ENCODE data around the gene UBFD1. TPM values are rescaled to one million over a fixed set of nuclear protein-coding genes. Genes with fewer than 3 reads are reported as not detected.
"Not testable (repeated sequence)": the region's sequence is repeated elsewhere in the genome, so short reads cannot be mapped to it uniquely, and the experiment has no call there.

UBFD1 gene
- total and polyA plus RNA-seq, 10 donors, result 4.2 to 63.7 (median 40.8) TPM

- H3K27ac ChIP-seq, result no peak overlapping the region
Observed at GRCh38 chr16:23580391-23580790, 22.9 kb downstream of the UBFD1 start.

GRCh38 chr16:23581764-23582163 lies 24.2 kb downstream of the UBFD1 start:
- intact Hi-C loops (cut with DNase I; ENCODE audit: low total_unique reads), result no loop called here
- DNase-seq, result no peak
- Histone ChIP-seq H3K4me3 (no peak overlapping the region), H3K9me3 (no peaks in the 10 kb centered on the region), H3K4me1 (peaks cover 0 to 10% (median 0%) of the 10 kb centered on the region in 6 donors), H3K27me3 (replicated peaks in 1 of 7) (no peaks in the 10 kb centered on the region), H3K27ac (no peak overlapping the region), H3K36me3 (peaks cover 0 to 99% (median 63%) of the 10 kb centered on the region in 6 donors)
- no peak for TF ChIP-seq POLR2A (IDR thresholded peaks at IDR 0.05)
- no peak for TF ChIP-seq CTCF (IDR thresholded peaks at IDR 0.05 in 8 of 11, conservative IDR thresholded peaks at IDR 0.05 in 3 of 11)
- no peak for TF ChIP-seq POLR2AphosphoS5 (IDR thresholded peaks at IDR 0.05)

More at GRCh38 chr16:23580391-23580790, 22.9 kb downstream of the UBFD1 start:
- Histone ChIP-seq H3K9me3 (no peaks in the 10 kb centered on the region), H3K36me3 (peaks cover 0 to 99% (median 52%) of the 10 kb centered on the region in 6 donors), H3K4me3 (no peak overlapping the region), H3K4me1 (peaks cover 0 to 10% (median 0%) of the 10 kb centered on the region in 6 donors), H3K27me3 (replicated peaks in 1 of 7) (no peaks in the 10 kb centered on the region)
- intact Hi-C loops (cut with DNase I; ENCODE audit: low total_unique reads), result no loop called here
- no peak for DNase-seq
- TF ChIP-seq POLR2A (IDR thresholded peaks at IDR 0.05), result no peak
- TF ChIP-seq POLR2AphosphoS5 (IDR thresholded peaks at IDR 0.05), result no peak
- TF ChIP-seq CTCF (IDR thresholded peaks at IDR 0.05 in 8 of 11, conservative IDR thresholded peaks at IDR 0.05 in 3 of 11), result no peak

- intact Hi-C loops (cut with DNase I; ENCODE audit: low total_unique reads); H3K27me3 ChIP-seq (replicated peaks in 1 of 7); H3K9me3 ChIP-seq; H3K4me1 ChIP-seq; H3K27ac ChIP-seq; DNase-seq; H3K4me3 ChIP-seq: not testable (repeated sequence)
- H3K36me3 ChIP-seq, result peaks cover 0 to 100% (median 77%) of the 10 kb centered on the region in 6 donors
- WGBS, 5 donors, result 91 to 99% (median 94%) methylated on average over 14 to 30 of the region's 30 CpGs
Observed at GRCh38 chr16:23583271-23583670, 25.7 kb downstream of the UBFD1 start.

DNA sequence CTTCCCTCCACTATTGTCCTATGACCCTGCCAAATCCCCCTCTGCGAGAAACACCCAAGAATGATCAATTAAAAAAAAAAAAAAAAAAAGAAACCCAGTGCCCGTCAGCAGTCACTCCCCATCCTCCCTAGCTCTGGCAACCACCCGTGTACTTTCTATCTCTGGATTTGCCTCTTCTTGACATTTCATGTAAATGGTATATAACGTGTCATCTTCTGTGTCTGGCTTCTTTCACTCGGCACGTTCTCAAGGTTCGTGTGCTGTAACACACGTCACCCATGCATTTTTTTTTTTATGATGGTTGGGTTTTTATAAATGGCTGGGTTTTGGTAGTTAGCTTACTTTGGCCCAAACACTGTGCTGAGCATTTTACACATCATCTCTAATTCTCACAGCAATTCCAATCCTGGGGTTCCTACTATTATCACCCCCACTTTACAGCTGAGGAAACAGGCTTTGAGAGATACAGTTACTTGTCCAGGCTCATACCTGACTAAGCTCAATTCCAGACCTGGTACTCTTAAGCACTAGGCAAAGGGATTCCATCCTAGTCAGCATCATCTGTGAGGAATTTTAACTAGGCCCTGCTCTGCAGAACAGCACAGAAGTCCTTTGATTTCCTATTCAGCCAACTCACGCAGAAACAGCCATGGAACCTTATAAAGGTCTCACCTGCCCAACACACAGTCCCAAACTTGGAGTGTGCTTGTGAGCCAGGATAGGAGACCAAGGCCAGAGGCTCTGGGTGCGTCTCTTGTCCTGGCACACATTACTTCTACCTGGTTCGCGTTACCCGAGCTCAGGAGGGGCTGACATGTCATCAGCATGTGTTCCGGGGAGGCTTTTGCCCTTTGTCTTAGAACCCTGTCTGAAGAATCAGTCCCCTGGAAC lies 26.9 kb downstream of the UBFD1 start:
- H3K36me3 ChIP-seq, result peaks cover 2 to 100% (median 80%) of the 10 kb centered on the region in 6 donors
- H3K4me3 ChIP-seq, result no peak overlapping the region
- H3K4me1 ChIP-seq, result no peaks in the 10 kb centered on the region
- no peaks in the 10 kb centered on the region for H3K9me3 ChIP-seq
- no peak for DNase-seq
- H3K27me3 ChIP-seq (replicated peaks in 1 of 7), result no peaks in the 10 kb centered on the region
- H3K27ac ChIP-seq, result no peak overlapping the region
- 89 to 98% (median 92%) methylated on average over 13 to 14 of the region's 14 CpGs for WGBS, 5 donors
- intact Hi-C loops (cut with DNase I; ENCODE audit: low total_unique reads), result no loop called here
- no peak for TF ChIP-seq POLR2AphosphoS5 (IDR thresholded peaks at IDR 0.05)
- TF ChIP-seq CTCF (IDR thresholded peaks at IDR 0.05 in 8 of 11, conservative IDR thresholded peaks at IDR 0.05 in 3 of 11), result no peak
- TF ChIP-seq POLR2A (IDR thresholded peaks at IDR 0.05), result no peak

Data from spleen (tissue), 11 donors.